K562 (cell line): ENCODE measurements around the gene MGAT5. TPM values are rescaled to one million over a fixed set of nuclear protein-coding genes. Genes with fewer than 3 reads are reported as not detected.

Source experiments
- ATAC-seq: fragments of 200-7000 bp; cut with Tn5 transposase; 3 replicates; pipeline ENCODE4 v1.9.1; 2020; ENCODE audit warnings: moderate library complexity
- BruUV-seq: library from RNA; stranded (reverse); fragments of 400-500 nt; replicated peaks from 2 replicates; lab custom pipeline; 2021; lab: Mats Ljungman, UMichigan
- CTCF ChIA-PET: fragments of 300-600 bp; formaldehyde crosslinking; extraction: SDS; loops from one replicate; lab custom pipeline; 2021; ENCODE audit warnings: low intra/inter-chr PET ratio; lab: Yijun Ruan, JAX
- POLR2A ChIA-PET: fragments of 300-600, 350-650 bp; sonication (Branson Sonifier 250); formaldehyde crosslinking; extraction: SDS; loops from one replicate; lab custom pipeline; 2021; ENCODE audit warnings: antibody characterized with exemption, inconsistent platforms; lab: Yijun Ruan, JAX
- DNase-seq, 4 experiments: peaks; one replicate each; pipeline versions ENCODE4 v3.0.0 to v3.0.0-alpha.2; 2011 to 2018; ENCODE audit warnings: low spot score in 3 of 4, mixed read lengths in 3 of 4; ENCODE audit errors: extremely low read depth in 1 of 4
- FAIRE-seq: peaks from 2 replicates; lab custom pipeline; 2011; peaks lifted over from hg19 to GRCh38; lab: Jason Lieb, UNC
- H2AFZ ChIP-seq: 2 replicates; pipeline ENCODE4 v1.6.0; 2011; ENCODE audit warnings: low read depth, low read length, control low read depth, inconsistent platforms
- H3K27ac ChIP-seq: fragments of 200-600 bp; 3 replicates; pipeline ENCODE4 v1.8.0; 2011; ENCODE audit warnings: low read depth, mild to moderate bottlenecking, control low read depth, inconsistent platforms, low read length, moderate library complexity, mixed read lengths; ENCODE audit errors: extremely low read depth
- H3K27me3 ChIP-seq, 2 experiments: fragments of 300-600 bp in 1 of 2; 2 replicates in 1 of 2; 3 replicates in 1 of 2; pipeline versions ENCODE4 v1.6.0 to v1.8.0; 2011; ENCODE audit warnings: inconsistent platforms in 2 of 2, low read length in 2 of 2, mild to moderate bottlenecking in 1 of 2, mixed read lengths in 1 of 2, moderate library complexity in 1 of 2; ENCODE audit not compliant: control insufficient read depth in 2 of 2, insufficient read depth in 2 of 2
- H3K36me3 ChIP-seq: fragments of 300-600 bp; 3 replicates; pipeline ENCODE4 v1.8.0; 2011; ENCODE audit warnings: mild to moderate bottlenecking, low read length, inconsistent platforms; ENCODE audit not compliant: control insufficient read depth, insufficient read depth
- H3K4me1 ChIP-seq, 2 experiments: fragments of 200-600 bp in 1 of 2; replicated peaks in 1 of 2; 2 replicates in 1 of 2; 3 replicates in 1 of 2; pipeline versions ENCODE4 v1.5.1 to v1.8.0; 2011; ENCODE audit warnings: inconsistent platforms in 2 of 2, low read length in 2 of 2, mild to moderate bottlenecking in 1 of 2, mixed read lengths in 1 of 2, moderate library complexity in 1 of 2; ENCODE audit not compliant: control insufficient read depth in 2 of 2, insufficient read depth in 2 of 2
- H3K4me2 ChIP-seq: 2 replicates; pipeline ENCODE4 v1.6.1; 2011; ENCODE audit warnings: low read length, control low read depth, inconsistent platforms, mixed read lengths; ENCODE audit not compliant: insufficient read depth
- H3K4me3 ChIP-seq: fragments of 200-600 bp; sonication (generic), shearing (Covaris generic); 2 replicates; pipeline ENCODE4 v1.5.1; 2016; ENCODE audit warnings: control low read depth, inconsistent platforms
- H3K79me2 ChIP-seq: fragments of 200-600 bp; 3 replicates; pipeline ENCODE4 v1.8.0; 2011; ENCODE audit warnings: low read length, inconsistent platforms; ENCODE audit not compliant: control insufficient read depth, insufficient read depth
- H3K9ac ChIP-seq, 2 experiments: 2 replicates each; pipeline versions ENCODE4 v1.6.0 to v1.6.1; 2011; ENCODE audit warnings: low read depth in 2 of 2, low read length in 2 of 2, control low read depth in 1 of 2, inconsistent platforms in 1 of 2, mild to moderate bottlenecking in 1 of 2, mixed read lengths in 1 of 2; ENCODE audit not compliant: insufficient read depth in 1 of 2
- H3K9me1 ChIP-seq: one replicate; pipeline ENCODE4 v1.6.0; 2011; ENCODE audit warnings: inconsistent platforms, mild to moderate bottlenecking, low read length, moderate library complexity; ENCODE audit not compliant: control insufficient read depth, insufficient read depth
- H3K9me3 ChIP-seq: replicated peaks from 2 replicates; pipeline ENCODE4 v1.5.1; 2011; ENCODE audit warnings: low read depth, low read length, inconsistent platforms; ENCODE audit not compliant: control insufficient read depth, insufficient read depth
- H4K20me1 ChIP-seq: replicated peaks from 2 replicates; pipeline ENCODE4 v1.6.1; 2011; ENCODE audit warnings: low read length, inconsistent platforms, mixed read lengths; ENCODE audit not compliant: control insufficient read depth, insufficient read depth
- MAZ ChIP-seq, 2 experiments: fragments of 450-650 bp in 1 of 2; sonication (generic) in 1 of 2; formaldehyde crosslinking; IDR thresholded peaks in 1 of 2; conservative IDR thresholded peaks in 1 of 2; 2 replicates each; pipeline versions ENCODE4 v1.4.0 to v1.5.0; 2020; ENCODE audit warnings: mild to moderate bottlenecking in 1 of 2, missing genetic modification reagents in 1 of 2
- MBD1 ChIP-seq: fragments of 250-450 bp; sonication (Bioruptor Pico); IDR thresholded peaks from 2 replicates; pipeline ENCODE4 v1.8.0; 2022; ENCODE audit warnings: inconsistent platforms
- PHB2 ChIP-seq: fragments of 450-650 bp; IDR thresholded peaks from 2 replicates; pipeline ENCODE4 v1.6.1; 2017; ENCODE audit warnings: low read depth
- POLR3A ChIP-seq: IDR thresholded peaks from 2 replicates; pipeline ENCODE4 v1.6.1; 2011; ENCODE audit warnings: borderline replicate concordance, mild to moderate bottlenecking, moderate library complexity; ENCODE audit not compliant: insufficient read length, insufficient read depth; ENCODE audit errors: extremely low read depth
- REST ChIP-seq, 2 experiments: fragments of 450-650 bp; formaldehyde crosslinking in 1 of 2; IDR thresholded peaks; 2 replicates each; pipeline versions ENCODE4 v1.4.0 to v1.6.1; 2014 to 2020; ENCODE audit warnings: mild to moderate bottlenecking in 2 of 2, borderline replicate concordance in 1 of 2, low read depth in 1 of 2
- SP1 ChIP-seq: sonication (generic); formaldehyde crosslinking; IDR thresholded peaks from 2 replicates; pipeline ENCODE4 v1.8.1; 2022; ENCODE audit warnings: mild to moderate bottlenecking, missing genetic modification reagents
- ZNF239 ChIP-seq: fragments of 250-450 bp; sonication (Bioruptor Pico); IDR thresholded peaks from 2 replicates; pipeline ENCODE4 v1.4.0; 2020; ENCODE audit warnings: mild to moderate bottlenecking
- ZNF449 ChIP-seq: fragments of 250-450 bp; sonication (Bioruptor Pico); IDR thresholded peaks from 2 replicates; pipeline ENCODE4 v1.8.0; 2022; ENCODE audit warnings: moderate library complexity, mild to moderate bottlenecking, inconsistent platforms
- WGBS: fragments of 100-300 bp; shearing (Covaris generic); methylation state at CpG from one replicate; pipeline ENCODE4 v1.1.6; 2016; ENCODE audit warnings: low coverage, mixed read lengths; ENCODE audit not compliant: insufficient coverage; ENCODE audit errors: missing lambda C conversion rate; 5-methylcytosine and 5-hydroxymethylcytosine counted together
- in situ Hi-C: fragments of 300-500 bp; cut with MboI; formaldehyde crosslinking; loops from 4 replicates; pipeline ENCODE4 v1.15.0; 2018; ENCODE audit warnings: inconsistent platforms, mixed read lengths
- intact Hi-C: fragments of 100-400 bp; cut with micrococcal nuclease; formaldehyde crosslinking; loops from 2 replicates; pipeline ENCODE4 v1.14.2; 2022
- polyA plus RNA-seq, 8 experiments: library from polyadenylated mRNA; depleted of rRNA in 4 of 8; stranded (reverse) in 5 of 8; unstranded in 3 of 8; fragments of >200 nt; fragmentation: Nextera tagmentation in 2 of 8; fragmentation: Illumina TruSeq in 1 of 8; extraction: Ambion mirVana in 2 of 8; extraction: Trizol in 1 of 8; gene quantifications; 2 replicates each; pipeline versions ENCODE4 v1.2.1 to v1.2.3, GENCODE V29; 2011 to 2014; ENCODE audit warnings: inconsistent platforms in 1 of 8, missing spikeins in 1 of 8
- total RNA-seq, 7 experiments: library from RNA; depleted of rRNA in 6 of 7; stranded (reverse); fragments of >200 nt in 6 of 7; fragmentation: Illumina TruSeq in 2 of 7; extraction: Trizol in 2 of 7; gene quantifications; 2 replicates each; pipeline versions ENCODE4 v1.2.1 to v1.2.3, GENCODE V29; 2011 to 2021; ENCODE audit warnings: low replicate concordance in 1 of 7

MGAT5 gene
- total and polyA plus RNA-seq, 9 of the 15 experiments (the other 6 are each of a cell fraction or from before 2014, with no cell fraction given): 1.6 to 18.6 (median 11.1) TPM

GRCh38 chr2:134229540-134229939, 24.3 kb upstream of the MGAT5 start:
- in situ Hi-C loops: no loop called here
- POLR2A ChIA-PET: no interaction called here
- TF ChIP-seq POLR3A: no peak
- TF ChIP-seq MBD1 (CRISPR knock-in tag): no peak
- TF ChIP-seq ZNF239: no peak
- TF ChIP-seq ZNF449 (CRISPR knock-in tag): no peak
- TF ChIP-seq PHB2: no peak
- TF ChIP-seq SP1 (CRISPR knock-in tag): no peak
- no peak for TF ChIP-seq REST (IDR thresholded peaks at IDR 0.05; ENCODE audit: borderline replicate concordance)
- TF ChIP-seq REST (CRISPR knock-in tag; IDR thresholded peaks at IDR 0.05; ENCODE audit: low read depth): no peak
- TF ChIP-seq MAZ (CRISPR knock-in tag; conservative IDR thresholded peaks at IDR 0.05 in 1 of 2, IDR thresholded peaks at IDR 0.05 in 1 of 2): no peak

More at GRCh38 chr2:134229540-134229939, 24.3 kb upstream of the MGAT5 start:
- CTCF ChIA-PET: no interaction called here
- Histone ChIP-seq H3K79me2 (no peaks in the 10 kb centered on the region), H3K36me3 (no peaks in the 10 kb centered on the region), H4K20me1 (no peaks in the 10 kb centered on the region), H3K4me1 (peaks cover 0 to 8% of the 10 kb centered on the region in 2 experiments; a peak in 1 of 5 replicates), H3K4me2 (no peak overlapping the region), H3K9me1 (no peaks in the 10 kb centered on the region), H3K27me3 (no peaks in the 10 kb centered on the region; a peak in 1 of 5 replicates), H3K9ac (no peak overlapping the region), H3K9me3 (peaks cover 3% of the 10 kb centered on the region), H3K27ac (no peak overlapping the region), H2AFZ (no peak overlapping the region), H3K4me3 (no peak overlapping the region)
- DNase-seq: no peak
- BruUV-seq: no TSS peak
- no peak for ATAC-seq
- no peak for FAIRE-seq
- 53% methylated on average over 2 of the region's 2 CpGs for WGBS
- intact Hi-C loops: no loop called here
